PC-3 (cell line): ENCODE data around the gene ENKD1. TPM values are rescaled to one million over a fixed set of nuclear protein-coding genes. Genes with fewer than 3 reads are reported as not detected.
A peak's percentile ranks its signal among the peaks of the same experiment; 100 is the strongest.

ENCODE experiments used
- ATAC-seq: fragments of 200-7000 bp; cut with Tn5 transposase; 2 replicates; pipeline ENCODE4 v1.9.1; 2020; ENCODE audit warnings: mild to moderate bottlenecking, moderate library complexity
- BruUV-seq: library from RNA; stranded (reverse); fragments of 400-500 nt; replicated peaks from 2 replicates; lab custom pipeline; 2021; lab: Mats Ljungman, UMichigan
- CTCF ChIA-PET: fragments of 300-600 bp; sonication (Branson Sonifier 250); formaldehyde crosslinking; loops from one replicate; lab custom pipeline; 2022; ENCODE audit warnings: antibody characterized with exemption; lab: Charles Lee
- POLR2A ChIA-PET: fragments of 300-600 bp; sonication (Branson Sonifier 250); formaldehyde crosslinking; loops from one replicate; lab custom pipeline; 2022; ENCODE audit warnings: antibody characterized with exemption; ENCODE audit not compliant: unreplicated experiment; lab: Charles Lee
- DNase-seq: peaks from one replicate; pipeline ENCODE4 v3.0.0-alpha.2; 2015
- H2AFZ ChIP-seq: fragments of 300-600 bp; sonication (generic); 2 replicates; pipeline ENCODE4 v1.6.0; 2016; ENCODE audit warnings: antibody characterized with exemption, low read length
- H3F3A ChIP-seq: fragments of 300-600 bp; sonication (generic); one replicate; pipeline ENCODE4 v1.6.0; 2017; ENCODE audit warnings: antibody characterized with exemption, low read length, control low read depth, mild to moderate bottlenecking; ENCODE audit not compliant: unreplicated experiment
- H3K27ac ChIP-seq: fragments of 300-600 bp; sonication (generic); 2 replicates; pipeline ENCODE4 v1.5.1; 2016; ENCODE audit warnings: mild to moderate bottlenecking, low read length
- H3K27me3 ChIP-seq: fragments of 300-600 bp; sonication (generic); 2 replicates; pipeline ENCODE4 v1.6.1; 2016; ENCODE audit warnings: low read length, mixed read lengths
- H3K36me3 ChIP-seq: fragments of 300-600 bp; sonication (generic); 2 replicates; pipeline ENCODE4 v1.6.1; 2016; ENCODE audit warnings: low read depth, mixed run types, low read length, mixed read lengths
- H3K4me1 ChIP-seq: fragments of 300-600 bp; sonication (generic); 2 replicates; pipeline ENCODE4 v1.5.1; 2016; ENCODE audit warnings: low read length; ENCODE audit not compliant: insufficient read depth
- H3K4me2 ChIP-seq: fragments of 300-600 bp; sonication (generic); 2 replicates; pipeline ENCODE4 v1.6.0; 2016; ENCODE audit warnings: low read length
- H3K4me3 ChIP-seq: fragments of 300-600 bp; sonication (generic); 2 replicates; pipeline ENCODE4 v1.5.1; 2016; ENCODE audit warnings: mild to moderate bottlenecking, low read length, mixed read lengths
- H3K79me2 ChIP-seq: fragments of 300-600 bp; sonication (generic); 2 replicates; pipeline ENCODE4 v1.6.1; 2017; ENCODE audit warnings: low read length, mixed read lengths
- H3K9ac ChIP-seq: fragments of 300-600 bp; sonication (generic); 2 replicates; pipeline ENCODE4 v1.6.0; 2016; ENCODE audit warnings: mild to moderate bottlenecking, low read length
- H3K9me2 ChIP-seq: fragments of 300-600 bp; sonication (generic); replicated peaks from 2 replicates; pipeline ENCODE4 v1.6.1; 2016; ENCODE audit warnings: mixed run types, low read length, mixed read lengths
- H3K9me3 ChIP-seq: fragments of 300-600 bp; sonication (generic); 2 replicates; pipeline ENCODE4 v1.6.1; 2016; ENCODE audit warnings: low read length, mixed read lengths
- H4K20me1 ChIP-seq: fragments of 300-600 bp; sonication (generic); 2 replicates; pipeline ENCODE4 v1.6.1; 2016; ENCODE audit warnings: low read length, mixed read lengths
- CTCF ChIP-seq: fragments of 300-600 bp; sonication (generic); conservative IDR thresholded peaks from 2 replicates; pipeline ENCODE4 v1.5.1; 2017; ENCODE audit warnings: antibody characterized with exemption, low read depth, mild to moderate bottlenecking, low read length
- EZH2 ChIP-seq: fragments of 300-600 bp; sonication (generic); IDR thresholded peaks from one replicate; pipeline ENCODE4 v1.6.1; 2017; ENCODE audit warnings: antibody characterized with exemption, mild to moderate bottlenecking, low read length; ENCODE audit not compliant: unreplicated experiment
- EZH2phosphoT487 ChIP-seq: fragments of 300-600 bp; sonication (generic); IDR thresholded peaks from 2 replicates; pipeline ENCODE4 v1.6.1; 2018; ENCODE audit warnings: mild to moderate bottlenecking, antibody characterized with exemption, low read length, borderline replicate concordance
- intact Hi-C: fragments of 100-400 bp; cut with micrococcal nuclease; formaldehyde crosslinking; loops from 2 replicates; pipeline ENCODE4 v1.9.0; 2023
- total RNA-seq: library from RNA; depleted of rRNA; stranded (reverse); fragments of >200 nt; gene quantifications from 2 replicates; pipeline ENCODE4 v1.2.3, GENCODE V29; 2014

Gene ENKD1
- total RNA-seq, 1 experiment from 2014 or later: 19.4 TPM

DNA sequence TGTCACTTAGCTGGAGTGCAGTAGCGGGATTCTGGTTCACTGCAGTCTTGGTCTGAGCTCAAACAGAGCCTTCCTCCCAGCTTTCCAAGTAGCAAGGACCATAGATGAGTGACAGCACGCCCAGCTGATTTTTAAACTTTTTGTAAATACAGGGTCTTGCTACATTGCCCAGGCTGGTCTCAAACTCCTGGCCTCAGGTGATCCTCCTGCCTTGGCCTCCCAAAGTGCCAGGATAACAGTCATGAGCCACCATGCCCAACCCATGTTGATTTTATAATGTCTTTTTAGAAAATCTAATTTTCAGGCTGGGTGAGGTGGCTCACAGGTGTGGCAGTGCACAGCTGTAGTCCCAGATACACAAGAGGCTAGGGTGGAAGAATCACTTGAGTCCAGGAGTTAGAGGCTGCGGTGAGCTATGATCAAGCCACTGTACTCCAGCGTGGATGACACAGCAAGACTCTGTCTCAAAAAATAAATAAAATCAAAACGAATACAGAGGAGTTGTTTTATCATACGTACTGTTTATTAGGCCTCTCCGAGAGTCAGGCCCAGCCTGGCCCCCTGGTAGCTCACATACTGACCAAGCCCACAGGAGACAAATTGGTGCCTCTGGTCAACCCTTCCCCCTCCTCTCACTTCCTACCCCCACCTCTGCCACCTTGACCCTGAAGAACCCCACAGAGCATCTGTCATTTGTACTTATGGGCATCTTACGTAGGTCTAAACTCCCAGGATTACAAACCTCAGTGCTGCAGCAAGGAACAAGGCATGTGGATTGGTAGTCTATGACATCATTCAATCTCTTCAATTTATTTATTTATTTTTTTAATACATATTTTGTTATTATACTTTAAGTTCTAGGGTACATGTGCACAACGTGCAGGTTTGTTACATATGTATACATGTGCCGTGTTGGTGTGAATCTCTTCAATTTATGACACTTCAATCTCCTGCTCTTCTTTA lies 13.7 kb upstream of the ENKD1 start:
- no peaks in the 10 kb centered on the region for H3K9me3 ChIP-seq
- BruUV-seq: no TSS peak
- no peaks in the 10 kb centered on the region; the same call in 1 of the 2 replicates for H3K36me3 ChIP-seq
- no peaks in the 10 kb centered on the region for H3K79me2 ChIP-seq
- no peak for ATAC-seq
- H2AFZ ChIP-seq: no peak overlapping the region
- no peak overlapping the region for H3K4me3 ChIP-seq
- H3F3A ChIP-seq: no peaks in the 10 kb centered on the region
- ChIA-PET CTCF (interaction anchor here (0.6 kb wide), 2 partner anchors 11 to 137 kb away, joined by 3 read pairs; no protein-coding TSS in a partner anchor), POLR2A (interaction anchor here (0.6 kb wide), 1 partner anchor 39 kb away, joined by 3 read pairs; no protein-coding TSS in a partner anchor)
- H3K4me1 ChIP-seq: peaks cover 9% of the 10 kb centered on the region
- H3K9ac ChIP-seq: no peak overlapping the region
- H4K20me1 ChIP-seq: no peaks in the 10 kb centered on the region
- no peak for TF ChIP-seq EZH2phosphoT487
- no peaks in the 10 kb centered on the region for H3K27me3 ChIP-seq
- intact Hi-C loops: no loop called here
- H3K4me2 ChIP-seq: no peak overlapping the region
- no peaks in the 10 kb centered on the region for H3K9me2 ChIP-seq
- H3K27ac ChIP-seq: no peak overlapping the region
- DNase-seq: no peak

DNA sequence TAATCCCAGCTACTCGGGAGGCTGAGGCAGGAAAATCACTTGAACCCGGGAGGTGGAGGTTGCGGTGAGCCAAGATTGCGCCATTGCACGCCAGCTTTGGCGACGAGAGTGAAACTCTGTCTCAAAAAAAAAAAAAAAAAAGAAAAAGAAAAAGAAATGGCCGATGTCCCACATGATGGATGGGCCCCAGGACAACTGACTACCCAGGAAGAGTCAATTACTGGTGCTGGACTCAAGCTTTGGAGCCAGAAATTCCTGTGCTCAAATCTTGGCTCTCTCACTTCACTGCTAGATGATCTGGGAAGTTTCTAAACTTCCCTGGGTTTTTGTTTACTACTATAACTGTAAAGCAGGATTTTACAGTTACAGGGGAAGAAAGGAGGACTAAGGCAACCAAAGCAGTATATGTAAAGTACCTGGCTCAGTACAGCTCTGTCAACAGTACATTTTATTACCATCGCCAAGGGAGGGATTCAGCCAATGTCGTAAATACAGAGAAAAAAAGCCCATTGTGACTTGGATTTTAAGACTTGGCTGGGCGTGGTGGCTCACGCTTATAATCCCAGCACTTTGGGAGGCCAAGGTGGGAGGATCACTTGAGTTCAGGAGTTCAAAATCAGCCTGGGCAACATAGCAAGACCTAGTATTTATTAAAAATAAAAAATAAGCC lies 11.9 kb upstream of the ENKD1 start:
- intact Hi-C loops: loop anchor here (1.0 kb wide), 1 partner anchor 127 kb away; no protein-coding TSS in a partner anchor

More for the DNA sequence above, 11.9 kb upstream of the ENKD1 start:
- H3K4me2 ChIP-seq: no peak overlapping the region
- DNase-seq: no peak
- no peaks in the 10 kb centered on the region for H3K27me3 ChIP-seq
- H3F3A ChIP-seq: no peaks in the 10 kb centered on the region
- ChIA-PET CTCF (interaction anchor here (0.5 to 0.6 kb wide), 2 partner anchors 131 to 165 kb away, joined by 3 to 4 read pairs; no protein-coding TSS in a partner anchor), POLR2A (no interaction called here)
- peak; percentile 68 for ATAC-seq
- no peaks in the 10 kb centered on the region for H4K20me1 ChIP-seq
- peaks cover 5% of the 10 kb centered on the region for H3K4me1 ChIP-seq
- no peak overlapping the region for H3K4me3 ChIP-seq
- H3K9me3 ChIP-seq: no peaks in the 10 kb centered on the region
- H2AFZ ChIP-seq: no peak overlapping the region
- BruUV-seq: no TSS peak
- H3K36me3 ChIP-seq: no peaks in the 10 kb centered on the region; the same call in 1 of the 2 replicates
- no peaks in the 10 kb centered on the region for H3K9me2 ChIP-seq
- TF ChIP-seq CTCF (no peak), EZH2 (no peak), EZH2phosphoT487 (no peak)
- H3K27ac ChIP-seq: 0 out of 2 replicates have a peak overlapping the region, but pooled peaks have one; percentile 12
- H3K9ac ChIP-seq: no peak overlapping the region
- no peaks in the 10 kb centered on the region for H3K79me2 ChIP-seq
